ENCODE measurements around the gene DOCK8. TPM values are rescaled to one million over a fixed set of nuclear protein-coding genes. Genes with fewer than 3 reads are reported as not detected.

The DOCK8 gene
- total and polyA plus RNA-seq, 2 of the 4 experiments (the other 2 are of a cell fraction) = not detected

DNA sequence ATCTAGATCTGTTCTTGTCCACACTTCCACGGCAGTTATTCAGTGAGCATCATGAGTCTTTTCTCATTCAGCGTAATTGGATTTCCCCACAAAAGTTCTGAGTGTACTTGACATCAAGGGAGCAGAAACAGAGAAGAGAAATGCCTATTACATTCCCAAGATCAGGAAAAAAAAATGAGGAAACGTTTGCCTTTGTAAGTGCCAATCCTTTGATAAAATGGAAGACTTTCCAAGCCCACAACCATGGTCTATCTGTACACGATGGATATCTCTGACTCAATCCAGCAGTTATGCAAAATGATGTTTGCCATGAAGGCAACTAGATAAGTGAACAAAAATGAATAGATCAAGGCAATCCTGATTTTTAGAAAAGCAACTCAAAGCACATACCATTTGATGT lies 235.9 kb downstream of the DOCK8 start:
- ChIA-PET CTCF (no interaction called here), POLR2A (ENCODE audit: unreplicated experiment) (no interaction called here)
- Histone ChIP-seq H3K14ac (replicated peaks; ENCODE audit: low read depth, low read length) (no peak overlapping the region), H3K27me3 (ENCODE audit: control insufficient read depth, insufficient read depth, low read length) (peaks cover 2% of the 10 kb centered on the region; the same call in 1 of the 2 replicates), H3K4ac (ENCODE audit: low read depth, low read length) (no peak overlapping the region), H4K91ac (ENCODE audit: insufficient read depth, low read depth, low read length) (no peak overlapping the region), H3K56ac (ENCODE audit: extremely low read depth, insufficient read depth, low read length) (no peak overlapping the region), H2BK5ac (ENCODE audit: low read depth, low read length, poor library complexity, severe bottlenecking) (no peak overlapping the region), H2BK15ac (ENCODE audit: low read depth, low read length) (no peak overlapping the region), H3K27ac (ENCODE audit: insufficient read depth, low read length) (no peak overlapping the region), H2AFZ (replicated peaks; ENCODE audit: low read length, poor library complexity) (no peak overlapping the region), H3K9me3 (ENCODE audit: control insufficient read depth, insufficient read depth, low read length) (no peaks in the 10 kb centered on the region), H3K18ac (ENCODE audit: low read depth, low read length) (no peak overlapping the region), H3K36me3 (ENCODE audit: control insufficient read depth, insufficient read depth, low read length) (no peaks in the 10 kb centered on the region), H3K23ac (ENCODE audit: low read depth, low read length) (no peak overlapping the region), H3K9me1 (ENCODE audit: insufficient read depth, low read length) (no peaks in the 10 kb centered on the region), H4K8ac (ENCODE audit: low read depth in 2 of 2, low read length in 2 of 2) (no peak overlapping the region), H3K4me1 (ENCODE audit: control insufficient read depth, insufficient read depth, low read length) (no peaks in the 10 kb centered on the region), H2BK120ac (ENCODE audit: low read depth, low read length) (no peak overlapping the region), H3K9ac (ENCODE audit: low read depth, low read length) (no peak overlapping the region), H2AK9ac (replicated peaks; ENCODE audit: low read depth, low read length, poor library complexity) (no peak overlapping the region), H2AK5ac (ENCODE audit: low read depth, low read length) (no peak overlapping the region), H4K20me1 (ENCODE audit: insufficient read depth, low read length) (no peaks in the 10 kb centered on the region), H3K4me2 (ENCODE audit: low read depth, low read length) (no peak overlapping the region), H4K5ac (ENCODE audit: low read depth, low read length) (no peak overlapping the region), H2BK20ac (ENCODE audit: low read depth, low read length) (no peak overlapping the region), H3K79me1 (ENCODE audit: low read depth in 1 of 2, low read length in 2 of 2) (no peaks in the 10 kb centered on the region), H3K4me3 (ENCODE audit: insufficient read depth, low read depth, low read length) (no peak overlapping the region)
- intact Hi-C loops (cut with micrococcal nuclease) = no loop called here
- TF ChIP-seq, protein P1, sequence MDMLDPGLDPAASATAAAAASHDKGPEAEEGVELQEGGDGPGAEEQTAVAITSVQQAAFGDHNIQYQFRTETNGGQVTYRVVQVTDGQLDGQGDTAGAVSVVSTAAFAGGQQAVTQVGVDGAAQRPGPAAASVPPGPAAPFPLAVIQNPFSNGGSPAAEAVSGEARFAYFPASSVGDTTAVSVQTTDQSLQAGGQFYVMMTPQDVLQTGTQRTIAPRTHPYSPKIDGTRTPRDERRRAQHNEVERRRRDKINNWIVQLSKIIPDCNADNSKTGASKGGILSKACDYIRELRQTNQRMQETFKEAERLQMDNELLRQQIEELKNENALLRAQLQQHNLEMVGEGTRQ (IDR thresholded peaks at IDR 0.05; ENCODE audit: low read depth, low read length) = no peak
- TF ChIP-seq MXI1 (IDR thresholded peaks at IDR 0.05; ENCODE audit: borderline replicate concordance, low read depth, low read length) (no peak), RFX5 (IDR thresholded peaks at IDR 0.05; ENCODE audit: low read depth, low read length) (no peak), RCOR1 (IDR thresholded peaks at IDR 0.05; ENCODE audit: insufficient replicate concordance, low read length) (no peak), FOS (IDR thresholded peaks at IDR 0.05; ENCODE audit: low read depth, low read length) (no peak), POLR2A (IDR thresholded peaks at IDR 0.05; ENCODE audit: low read depth, low read length) (no peak)
- TF ChIP-seq, protein P2, sequence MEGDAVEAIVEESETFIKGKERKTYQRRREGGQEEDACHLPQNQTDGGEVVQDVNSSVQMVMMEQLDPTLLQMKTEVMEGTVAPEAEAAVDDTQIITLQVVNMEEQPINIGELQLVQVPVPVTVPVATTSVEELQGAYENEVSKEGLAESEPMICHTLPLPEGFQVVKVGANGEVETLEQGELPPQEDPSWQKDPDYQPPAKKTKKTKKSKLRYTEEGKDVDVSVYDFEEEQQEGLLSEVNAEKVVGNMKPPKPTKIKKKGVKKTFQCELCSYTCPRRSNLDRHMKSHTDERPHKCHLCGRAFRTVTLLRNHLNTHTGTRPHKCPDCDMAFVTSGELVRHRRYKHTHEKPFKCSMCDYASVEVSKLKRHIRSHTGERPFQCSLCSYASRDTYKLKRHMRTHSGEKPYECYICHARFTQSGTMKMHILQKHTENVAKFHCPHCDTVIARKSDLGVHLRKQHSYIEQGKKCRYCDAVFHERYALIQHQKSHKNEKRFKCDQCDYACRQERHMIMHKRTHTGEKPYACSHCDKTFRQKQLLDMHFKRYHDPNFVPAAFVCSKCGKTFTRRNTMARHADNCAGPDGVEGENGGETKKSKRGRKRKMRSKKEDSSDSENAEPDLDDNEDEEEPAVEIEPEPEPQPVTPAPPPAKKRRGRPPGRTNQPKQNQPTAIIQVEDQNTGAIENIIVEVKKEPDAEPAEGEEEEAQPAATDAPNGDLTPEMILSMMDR (conservative IDR thresholded peaks at IDR 0.05; ENCODE audit: low read depth, low read length) = no peak
- TF ChIP-seq, protein P3, sequence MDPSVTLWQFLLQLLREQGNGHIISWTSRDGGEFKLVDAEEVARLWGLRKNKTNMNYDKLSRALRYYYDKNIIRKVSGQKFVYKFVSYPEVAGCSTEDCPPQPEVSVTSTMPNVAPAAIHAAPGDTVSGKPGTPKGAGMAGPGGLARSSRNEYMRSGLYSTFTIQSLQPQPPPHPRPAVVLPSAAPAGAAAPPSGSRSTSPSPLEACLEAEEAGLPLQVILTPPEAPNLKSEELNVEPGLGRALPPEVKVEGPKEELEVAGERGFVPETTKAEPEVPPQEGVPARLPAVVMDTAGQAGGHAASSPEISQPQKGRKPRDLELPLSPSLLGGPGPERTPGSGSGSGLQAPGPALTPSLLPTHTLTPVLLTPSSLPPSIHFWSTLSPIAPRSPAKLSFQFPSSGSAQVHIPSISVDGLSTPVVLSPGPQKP (IDR thresholded peaks at IDR 0.05; ENCODE audit: borderline replicate concordance, low read depth, low read length) = no peak
- no CpG with 5 or more reads among the region's 4 CpGs for WGBS, 2 experiments (ENCODE audit: extremely low coverage in 2 of 2, insufficient read length in 1 of 2)
- no TSS peak for BruUV-seq (replicated peaks)
- dilution Hi-C loops (cut with HindIII; ENCODE audit: low sequenced_read_pairs, unreplicated experiment) = no loop called here
- DNase-seq = no peak
- ATAC-seq (ENCODE audit: low read depth) = no peak
- in situ Hi-C loops (cut with MboI; ENCODE audit: low sequenced_read_pairs) = no loop called here
